Measurements from ENCODE around the gene LRMDA. TPM values are rescaled to one million over a fixed set of nuclear protein-coding genes. Genes with fewer than 3 reads are reported as not detected.

The LRMDA gene
- total RNA-seq, 4 donors from 2014 or later = 2.2 to 7.8 (median 4.5) TPM

DNA sequence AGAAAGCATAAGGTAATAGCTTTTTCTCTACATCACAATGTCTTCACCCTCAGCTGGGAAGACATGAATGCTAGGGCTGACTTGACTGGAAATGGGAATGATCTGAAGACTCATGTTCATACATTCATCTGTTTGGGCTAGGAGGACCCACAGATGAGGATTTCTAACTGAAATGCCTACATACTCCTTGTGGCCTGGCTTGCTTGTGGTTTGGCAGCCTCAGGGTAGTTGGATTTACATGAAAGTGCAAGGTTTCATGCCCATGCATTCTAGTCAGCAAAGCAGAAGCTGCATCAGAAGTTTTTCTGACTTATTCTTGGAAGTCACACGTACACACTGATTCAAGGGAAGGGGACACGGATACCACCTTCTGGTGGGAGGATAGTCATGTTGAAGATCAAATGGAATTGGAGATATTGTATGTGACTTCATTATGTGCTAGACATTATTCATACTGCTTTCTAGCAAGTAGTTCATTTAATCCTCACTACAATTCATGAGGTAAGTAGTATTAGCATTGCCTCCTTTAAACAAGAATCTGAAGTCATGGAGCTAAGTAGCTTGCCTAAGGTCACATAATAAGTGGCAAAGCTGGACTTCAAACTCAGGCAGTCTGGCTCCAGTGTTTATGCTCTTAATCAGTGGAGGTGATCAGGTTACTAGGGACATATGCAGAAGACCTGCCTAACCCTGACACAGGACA, 957.0 kb downstream of the LRMDA start:
- no peak for TF ChIP-seq EP300 (IDR thresholded peaks at IDR 0.05; ENCODE audit: low read depth)
- DNase-seq = no peak
- Histone ChIP-seq H3K4me1 (peaks cover 0 to 8% (median 0%) of the 10 kb centered on the region in 4 donors), H3K36me3 (no peaks in the 10 kb centered on the region), H3K27me3 (no peaks in the 10 kb centered on the region), H3K4me3 (no peak overlapping the region), H3K27ac (no peak overlapping the region), H3K9me3 (no peaks in the 10 kb centered on the region)
- in situ Hi-C loops (cut with MboI; ENCODE audit: low pct_ligation_motif_present in 1 of 4, low pct_unique_long_range_greater_than_20kb in 1 of 4, low sequenced_read_pairs in 3 of 4) (no loop called here), intact Hi-C loops (cut with DNase I; ENCODE audit: low total_unique reads) (no loop called here)
- WGBS, 2 donors (ENCODE audit: low coverage in 1 of 2) = 94% methylated on average over 2 of the region's 2 CpGs; no CpG with 5 or more reads in 1 of the 2 donors

DNA sequence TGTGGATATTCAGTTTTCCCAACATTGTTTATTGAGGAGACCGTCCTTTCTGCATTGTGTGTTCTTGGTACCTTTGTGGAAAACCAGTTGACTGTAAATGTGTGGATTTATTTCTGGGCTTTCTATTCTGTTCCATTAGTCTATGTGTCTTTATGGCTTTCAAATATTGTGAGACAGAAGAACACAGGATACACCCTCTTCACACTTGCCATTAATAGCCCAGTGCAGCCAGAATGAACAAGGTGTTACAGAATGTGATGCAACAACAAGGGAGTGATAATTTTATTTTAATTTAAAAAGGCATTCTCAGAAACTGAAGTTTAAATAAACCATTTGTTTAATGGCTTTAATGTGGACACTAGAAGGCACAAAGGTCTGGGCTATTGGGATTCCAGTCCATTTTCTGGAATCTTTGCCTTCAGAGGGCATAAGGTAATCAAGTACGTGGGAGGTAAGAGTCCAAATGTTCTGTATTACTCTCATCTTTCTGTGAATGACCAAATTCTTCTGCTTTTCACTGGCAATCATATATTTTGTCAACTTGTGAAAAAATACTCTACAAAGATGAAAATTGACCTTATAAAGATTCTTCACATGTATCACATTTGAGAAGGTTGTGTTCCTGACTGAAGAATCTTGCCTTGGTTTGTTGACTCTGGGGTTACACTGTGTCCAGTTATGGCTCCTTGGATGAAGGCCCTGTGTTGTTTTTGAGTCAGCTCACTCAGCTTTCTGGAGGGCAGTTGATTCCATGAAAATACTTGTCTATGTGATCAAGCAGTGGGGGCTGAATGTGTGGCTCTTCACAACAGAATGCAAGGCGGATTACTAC, 962.7 kb downstream of the LRMDA start:
- no peak overlapping the region for H3K27ac ChIP-seq
- H3K4me3 ChIP-seq = no peak overlapping the region
- no peaks in the 10 kb centered on the region for H3K27me3 ChIP-seq
- intact Hi-C loops (cut with DNase I; ENCODE audit: low total_unique reads) (no loop called here), in situ Hi-C loops (cut with MboI; ENCODE audit: low pct_ligation_motif_present in 1 of 4, low pct_unique_long_range_greater_than_20kb in 1 of 4, low sequenced_read_pairs in 3 of 4) (no loop called here)
- no peaks in the 10 kb centered on the region for H3K9me3 ChIP-seq
- WGBS, 2 donors (ENCODE audit: low coverage in 1 of 2) = 82 to 94% methylated on average over 2 to 3 of the region's 3 CpGs
- TF ChIP-seq, protein P1, sequence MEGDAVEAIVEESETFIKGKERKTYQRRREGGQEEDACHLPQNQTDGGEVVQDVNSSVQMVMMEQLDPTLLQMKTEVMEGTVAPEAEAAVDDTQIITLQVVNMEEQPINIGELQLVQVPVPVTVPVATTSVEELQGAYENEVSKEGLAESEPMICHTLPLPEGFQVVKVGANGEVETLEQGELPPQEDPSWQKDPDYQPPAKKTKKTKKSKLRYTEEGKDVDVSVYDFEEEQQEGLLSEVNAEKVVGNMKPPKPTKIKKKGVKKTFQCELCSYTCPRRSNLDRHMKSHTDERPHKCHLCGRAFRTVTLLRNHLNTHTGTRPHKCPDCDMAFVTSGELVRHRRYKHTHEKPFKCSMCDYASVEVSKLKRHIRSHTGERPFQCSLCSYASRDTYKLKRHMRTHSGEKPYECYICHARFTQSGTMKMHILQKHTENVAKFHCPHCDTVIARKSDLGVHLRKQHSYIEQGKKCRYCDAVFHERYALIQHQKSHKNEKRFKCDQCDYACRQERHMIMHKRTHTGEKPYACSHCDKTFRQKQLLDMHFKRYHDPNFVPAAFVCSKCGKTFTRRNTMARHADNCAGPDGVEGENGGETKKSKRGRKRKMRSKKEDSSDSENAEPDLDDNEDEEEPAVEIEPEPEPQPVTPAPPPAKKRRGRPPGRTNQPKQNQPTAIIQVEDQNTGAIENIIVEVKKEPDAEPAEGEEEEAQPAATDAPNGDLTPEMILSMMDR (IDR thresholded peaks at IDR 0.05) = no peak
- TF ChIP-seq EP300 (IDR thresholded peaks at IDR 0.05; ENCODE audit: low read depth) = no peak
- H3K36me3 ChIP-seq = no peaks in the 10 kb centered on the region
- no peak for DNase-seq
- peaks cover 0 to 17% (median 3%) of the 10 kb centered on the region in 4 donors for H3K4me1 ChIP-seq

DNA sequence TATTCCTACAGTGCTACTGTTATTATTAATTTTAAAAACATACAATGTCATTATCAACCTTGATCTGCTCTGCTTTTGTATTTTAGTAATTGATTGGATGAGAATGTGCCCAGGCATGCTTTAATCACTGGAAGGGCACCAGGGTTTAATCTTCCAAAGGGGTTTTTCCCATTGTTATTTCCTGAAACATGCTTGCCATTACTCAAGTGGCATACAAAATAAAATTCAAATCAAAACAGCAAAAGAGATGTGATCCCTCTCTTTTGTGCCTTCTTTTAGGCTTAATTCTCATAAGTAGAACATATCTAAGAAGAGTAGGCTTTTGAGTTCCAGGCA, 963.3 kb downstream of the LRMDA start:
- Histone ChIP-seq H3K27ac (no peak overlapping the region), H3K4me1 (peaks cover 0 to 17% (median 3%) of the 10 kb centered on the region in 4 donors), H3K9me3 (no peaks in the 10 kb centered on the region), H3K27me3 (no peaks in the 10 kb centered on the region), H3K4me3 (no peak overlapping the region), H3K36me3 (no peaks in the 10 kb centered on the region)
- intact Hi-C loops (cut with DNase I; ENCODE audit: low total_unique reads) = loop anchor here (5.0 kb wide), 1 partner anchor 307 kb away; no protein-coding TSS in a partner anchor
- TF ChIP-seq EP300 (IDR thresholded peaks at IDR 0.05; ENCODE audit: low read depth) (no peak), POLR2A (IDR thresholded peaks at IDR 0.05) (no peak), POLR2AphosphoS5 (IDR thresholded peaks at IDR 0.05) (no peak)
- TF ChIP-seq, protein P1 (IDR thresholded peaks at IDR 0.05) = no peak
- DNase-seq = no peak
- in situ Hi-C loops (cut with MboI; ENCODE audit: low pct_ligation_motif_present in 1 of 4, low pct_unique_long_range_greater_than_20kb in 1 of 4, low sequenced_read_pairs in 3 of 4) = no loop called here

DNA sequence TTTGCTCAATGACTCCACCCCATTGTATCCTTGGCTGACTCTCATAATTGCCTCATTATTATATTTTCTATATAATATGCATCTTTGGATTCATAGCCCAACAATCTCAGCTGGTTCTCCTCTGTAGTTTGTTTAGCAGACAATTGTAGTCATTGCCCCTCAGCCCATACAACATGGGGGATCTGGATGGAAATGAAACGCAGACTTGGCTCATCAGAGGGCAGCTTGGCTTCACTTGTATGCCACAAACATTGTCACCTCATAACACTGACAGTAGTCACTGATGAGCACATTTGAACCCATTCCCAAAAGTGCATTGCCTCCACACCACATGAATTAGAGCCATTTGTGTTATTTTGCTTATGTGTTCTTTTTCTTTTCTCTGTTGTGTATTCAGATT, 963.8 kb downstream of the LRMDA start:
- intact Hi-C loops (cut with DNase I; ENCODE audit: low total_unique reads) (loop anchor here (5.0 kb wide), 1 partner anchor 308 kb away; no protein-coding TSS in a partner anchor), in situ Hi-C loops (cut with MboI; ENCODE audit: low pct_ligation_motif_present in 1 of 4, low pct_unique_long_range_greater_than_20kb in 1 of 4, low sequenced_read_pairs in 3 of 4) (no loop called here)
- H3K27me3 ChIP-seq = no peaks in the 10 kb centered on the region
- peaks cover 0 to 17% (median 3%) of the 10 kb centered on the region in 4 donors for H3K4me1 ChIP-seq
- no peaks in the 10 kb centered on the region for H3K36me3 ChIP-seq
- H3K27ac ChIP-seq = no peak overlapping the region
- H3K4me3 ChIP-seq = no peak overlapping the region
- DNase-seq = no peak
- H3K9me3 ChIP-seq = no peaks in the 10 kb centered on the region
- TF ChIP-seq POLR2A (IDR thresholded peaks at IDR 0.05) (no peak), POLR2AphosphoS5 (IDR thresholded peaks at IDR 0.05) (no peak), EP300 (IDR thresholded peaks at IDR 0.05; ENCODE audit: low read depth) (no peak)
- TF ChIP-seq, protein P1 (IDR thresholded peaks at IDR 0.05) = no peak
- 96% methylated on average over 1 of the region's 1 CpG; no CpG with 5 or more reads in 1 of the 2 donors for WGBS, 2 donors (ENCODE audit: low coverage in 1 of 2)

Data from transverse colon (tissue), 4 donors.